Gastrocnemius medialis (tissue), 4 donors: ENCODE data around the gene PEDS1. TPM values are rescaled to one million over a fixed set of nuclear protein-coding genes. Genes with fewer than 3 reads are reported as not detected.

Source experiments
- ATAC-seq, 2 donors: fragments of 150-250 bp; one replicate each; pipeline ENCODE4 v1.9.1; 2016
- DNase-seq, 2 donors: peaks; one replicate each; pipeline ENCODE4 v3.0.0-alpha.2; 2019
- H3K27ac ChIP-seq, 4 donors: fragments of 200-600 bp; sonication (generic); 1 replicate in 1 of 4; 2 replicates in 3 of 4; pipeline ENCODE4 v1.5.1; 2016 to 2018; ENCODE audit warnings: mild to moderate bottlenecking in 2 of 4, moderate library complexity in 1 of 4
- H3K27me3 ChIP-seq, 3 donors: fragments of 200-600 bp; sonication (generic) in 2 of 3; 1 replicate in 1 of 3; 2 replicates in 2 of 3; pipeline versions ENCODE4 v1.5.1 to v1.6.0; 2016 to 2019; ENCODE audit warnings: mild to moderate bottlenecking in 1 of 3, moderate library complexity in 1 of 3
- H3K36me3 ChIP-seq, 2 donors: fragments of 200-600 bp; sonication (generic) in 1 of 2; one replicate each; pipeline ENCODE4 v1.5.1; 2017 to 2018
- H3K4me1 ChIP-seq, 2 donors: fragments of 200-600 bp; sonication (generic) in 1 of 2; one replicate each; pipeline ENCODE4 v1.5.1; 2016 to 2017; ENCODE audit warnings: mild to moderate bottlenecking in 2 of 2
- H3K4me3 ChIP-seq, 4 donors: fragments of 200-600 bp; sonication (generic) in 3 of 4; 1 replicate in 1 of 4; 2 replicates in 3 of 4; pipeline ENCODE4 v1.5.1; 2016 to 2019; ENCODE audit warnings: mild to moderate bottlenecking in 2 of 4
- H3K9me3 ChIP-seq, 3 donors: fragments of 200-600 bp; sonication (generic) in 2 of 3; 1 replicate in 1 of 3; 2 replicates in 2 of 3; pipeline ENCODE4 v1.5.1; 2016 to 2019
- POLR2A ChIP-seq, 2 donors: fragments of 450-650 bp; IDR thresholded peaks; one replicate each; pipeline ENCODE4 v1.6.1; 2017; ENCODE audit warnings: antibody characterized with exemption in 2 of 2, mild to moderate bottlenecking in 2 of 2, moderate library complexity in 2 of 2
- in situ Hi-C, 4 donors: fragments of 200-750 bp; cut with MboI; loops; one replicate each; pipeline versions ENCODE4 v1.15.0 to v1.8.0; 2017; ENCODE audit warnings: low sequenced_read_pairs in 4 of 4
- intact Hi-C: fragments of 100-400 bp; cut with DNase I; formaldehyde crosslinking; loops from one replicate; pipeline ENCODE4 v1.15.1; 2023; ENCODE audit warnings: low total_unique reads
- total RNA-seq, 4 donors: library from RNA; depleted of rRNA; stranded (reverse); fragments of >200 nt; gene quantifications; one replicate each; pipeline versions ENCODE4 v1.1.0 to v1.2.3, GENCODE V29; 2016
- TF ChIP-seq, protein P1 (sequence below), 5 experiments: fragments of 450-650 bp in 3 of 5; fragments of 200-600 bp in 2 of 5; sonication (generic) in 2 of 5; IDR thresholded peaks in 4 of 5; conservative IDR thresholded peaks in 1 of 5; 1 replicate in 4 of 5; 2 replicates in 1 of 5; pipeline ENCODE4 v1.5.1; 2016 to 2019; ENCODE audit warnings: antibody characterized with exemption in 5 of 5, mild to moderate bottlenecking in 3 of 5, moderate library complexity in 3 of 5

Gene PEDS1
- total RNA-seq, 4 donors from 2014 or later: 33.2 to 77.9 (median 38.2) TPM

DNA sequence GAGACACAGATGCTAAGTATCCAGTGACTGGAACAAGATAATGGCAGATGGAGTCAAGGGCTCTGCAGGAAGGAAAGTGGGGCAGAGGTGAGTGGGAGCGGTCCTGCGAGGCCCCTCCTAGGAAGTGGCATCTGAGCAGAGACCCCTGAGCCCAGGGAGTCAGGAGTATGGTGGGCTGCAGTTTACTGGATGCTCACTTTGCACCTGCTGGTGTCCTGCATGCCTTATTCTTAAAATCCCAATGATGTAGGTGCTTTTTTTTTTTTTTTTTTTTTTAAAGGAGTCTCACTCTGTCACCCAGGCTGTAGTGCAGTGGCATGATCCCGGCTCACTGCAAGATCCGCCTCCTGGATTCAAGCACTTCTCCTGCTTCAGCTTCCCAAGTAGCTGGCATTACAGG is 42.7 kb upstream of the PEDS1 start:
- Histone ChIP-seq H3K27ac (peak overlapping the region; percentile 91 to 100 (median 97)), H3K36me3 (peaks cover 0 to 16% of the 10 kb centered on the region in 2 donors), H3K9me3 (no peaks in the 10 kb centered on the region), H3K27me3 (no peaks in the 10 kb centered on the region), H3K4me3 (no peak overlapping the region), H3K4me1 (peaks cover 10 to 20% of the 10 kb centered on the region in 2 donors)
- ATAC-seq (no peak), DNase-seq (no peak)
- intact Hi-C loops (no loop called here), in situ Hi-C loops (loop anchor here in 3 of 4 donors (10.0 to 25.0 kb wide), 3 partner anchors 79 to 566 kb away; no protein-coding TSS in a partner anchor)
- TF ChIP-seq, protein P1, sequence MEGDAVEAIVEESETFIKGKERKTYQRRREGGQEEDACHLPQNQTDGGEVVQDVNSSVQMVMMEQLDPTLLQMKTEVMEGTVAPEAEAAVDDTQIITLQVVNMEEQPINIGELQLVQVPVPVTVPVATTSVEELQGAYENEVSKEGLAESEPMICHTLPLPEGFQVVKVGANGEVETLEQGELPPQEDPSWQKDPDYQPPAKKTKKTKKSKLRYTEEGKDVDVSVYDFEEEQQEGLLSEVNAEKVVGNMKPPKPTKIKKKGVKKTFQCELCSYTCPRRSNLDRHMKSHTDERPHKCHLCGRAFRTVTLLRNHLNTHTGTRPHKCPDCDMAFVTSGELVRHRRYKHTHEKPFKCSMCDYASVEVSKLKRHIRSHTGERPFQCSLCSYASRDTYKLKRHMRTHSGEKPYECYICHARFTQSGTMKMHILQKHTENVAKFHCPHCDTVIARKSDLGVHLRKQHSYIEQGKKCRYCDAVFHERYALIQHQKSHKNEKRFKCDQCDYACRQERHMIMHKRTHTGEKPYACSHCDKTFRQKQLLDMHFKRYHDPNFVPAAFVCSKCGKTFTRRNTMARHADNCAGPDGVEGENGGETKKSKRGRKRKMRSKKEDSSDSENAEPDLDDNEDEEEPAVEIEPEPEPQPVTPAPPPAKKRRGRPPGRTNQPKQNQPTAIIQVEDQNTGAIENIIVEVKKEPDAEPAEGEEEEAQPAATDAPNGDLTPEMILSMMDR (IDR thresholded peaks at IDR 0.05 in 4 of 5, conservative IDR thresholded peaks at IDR 0.05 in 1 of 5): no peak
- TF ChIP-seq POLR2A (IDR thresholded peaks at IDR 0.05): no peak

GRCh38 chr20:50195524-50196120 is 42.1 kb upstream of the PEDS1 start:
- H3K9me3 ChIP-seq: no peaks in the 10 kb centered on the region
- H3K4me3 ChIP-seq: no peak overlapping the region
- in situ Hi-C loops (loop anchor here in 3 of 4 donors (10.0 to 25.0 kb wide), 3 partner anchors 79 to 567 kb away; no protein-coding TSS in a partner anchor), intact Hi-C loops (loop anchor here (2.0 kb wide), 1 partner anchor 29 kb away; no protein-coding TSS in a partner anchor)
- H3K27ac ChIP-seq: peak overlapping the region; percentile 91 to 100 (median 97)
- no peak for DNase-seq
- H3K4me1 ChIP-seq: peaks cover 4 to 13% of the 10 kb centered on the region in 2 donors
- no peak for ATAC-seq
- no peak for TF ChIP-seq POLR2A (IDR thresholded peaks at IDR 0.05)
- TF ChIP-seq, protein P1 (IDR thresholded peaks at IDR 0.05 in 4 of 5, conservative IDR thresholded peaks at IDR 0.05 in 1 of 5): no peak
- H3K27me3 ChIP-seq: no peaks in the 10 kb centered on the region
- H3K36me3 ChIP-seq: peaks cover 0 to 16% of the 10 kb centered on the region in 2 donors

DNA sequence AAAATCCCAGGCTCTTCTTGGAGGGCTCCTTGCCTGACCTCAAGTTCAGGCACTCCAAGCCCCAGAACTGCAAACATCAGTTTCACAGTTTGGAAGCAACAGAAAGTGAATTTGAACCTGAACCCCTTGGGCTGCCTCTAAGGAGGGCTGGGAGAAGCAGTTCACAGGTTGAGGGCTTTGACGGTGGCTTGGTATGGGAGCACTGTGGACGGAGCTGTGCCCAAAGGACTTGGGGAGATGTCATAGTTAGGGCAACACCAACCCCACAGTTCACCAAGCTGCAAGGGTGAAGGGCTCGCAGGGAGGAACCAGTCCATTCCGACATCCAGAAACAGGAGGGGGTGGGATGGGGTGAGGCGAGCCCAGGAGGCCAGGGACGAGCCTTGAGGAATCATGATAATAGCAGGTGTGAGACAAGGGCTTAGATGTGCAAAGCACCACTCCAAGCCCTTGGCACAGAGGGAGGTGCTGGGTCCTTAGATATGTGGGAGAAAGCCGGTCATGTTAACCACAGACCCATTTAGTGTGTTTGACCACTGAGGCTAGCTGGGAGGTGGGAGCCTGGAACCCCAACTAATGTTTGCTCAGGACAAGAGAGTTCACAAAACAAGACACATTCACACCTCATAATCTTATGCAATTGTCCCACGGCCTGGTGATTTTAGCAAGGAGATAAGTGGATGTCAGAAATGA is 41.5 kb upstream of the PEDS1 start:
- H3K27ac ChIP-seq: peak overlapping the region; percentile 91 to 100 (median 97)
- H3K36me3 ChIP-seq: peaks cover 0 to 16% of the 10 kb centered on the region in 2 donors
- intact Hi-C loops: loop anchor here (2.0 kb wide), 1 partner anchor 30 kb away; no protein-coding TSS in a partner anchor
- ATAC-seq (no peak), DNase-seq (peak; percentile 28 to 59)
- peak overlapping the region; percentile 86 to 96 (median 90) for H3K4me3 ChIP-seq
- H3K4me1 ChIP-seq: peaks cover under 1 to 7% of the 10 kb centered on the region in 2 donors
- TF ChIP-seq POLR2A (IDR thresholded peaks at IDR 0.05): no peak
- TF ChIP-seq, protein P1 (IDR thresholded peaks at IDR 0.05 in 4 of 5, conservative IDR thresholded peaks at IDR 0.05 in 1 of 5): no peak
- no peaks in the 10 kb centered on the region for H3K9me3 ChIP-seq
- H3K27me3 ChIP-seq: no peaks in the 10 kb centered on the region
- in situ Hi-C loops: loop anchor here in 3 of 4 donors (10.0 to 25.0 kb wide), 3 partner anchors 80 to 567 kb away; no protein-coding TSS in a partner anchor

DNA sequence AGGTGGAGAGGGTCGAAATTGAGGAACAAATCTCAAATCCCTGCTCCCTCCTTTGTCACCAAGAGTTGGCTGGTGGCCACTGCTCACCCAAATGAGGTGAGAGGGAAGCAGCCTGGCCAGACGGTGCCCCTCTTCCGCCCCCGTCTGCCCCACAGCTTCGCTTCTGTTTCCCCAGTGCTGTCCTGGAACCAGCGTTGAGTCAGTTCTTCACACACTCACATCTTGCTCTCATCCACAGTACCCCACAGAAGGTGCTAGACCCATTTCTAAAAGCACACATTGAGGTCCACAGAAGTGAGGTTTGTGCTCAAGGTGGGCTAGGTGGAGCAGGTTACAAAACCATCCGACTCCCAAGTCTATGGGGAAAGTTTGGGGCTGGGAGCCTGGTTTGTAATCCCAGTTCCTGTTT is 40.9 kb upstream of the PEDS1 start:
- DNase-seq (no peak), ATAC-seq (no peak)
- Histone ChIP-seq H3K4me1 (peaks cover 0 to 7% of the 10 kb centered on the region in 2 donors), H3K27ac (peak overlapping the region; percentile 91 to 100 (median 97)), H3K9me3 (no peaks in the 10 kb centered on the region), H3K36me3 (peaks cover 0 to 16% of the 10 kb centered on the region in 2 donors), H3K4me3 (peak overlapping the region; percentile 86 to 96 (median 90)), H3K27me3 (no peaks in the 10 kb centered on the region)
- in situ Hi-C loops: loop anchor here in 3 of 4 donors (10.0 to 25.0 kb wide), 3 partner anchors 80 to 568 kb away; no protein-coding TSS in a partner anchor
- no peak for TF ChIP-seq POLR2A (IDR thresholded peaks at IDR 0.05)
- TF ChIP-seq, protein P1 (IDR thresholded peaks at IDR 0.05 in 4 of 5, conservative IDR thresholded peaks at IDR 0.05 in 1 of 5): no peak
- intact Hi-C loops: loop anchor here (2.0 kb wide), 1 partner anchor 30 kb away; no protein-coding TSS in a partner anchor
